ENCODE results near the gene CNKSR3.

CNKSR3 gene

GRCh38 chr6:154453329-154453728 is 57.2 kb downstream of the CNKSR3 start:
- DNase-seq (ENCODE audit: low read depth): no peak
- no peak for TF ChIP-seq CTCF (IDR thresholded peaks at IDR 0.05; ENCODE audit: control insufficient read depth, insufficient read depth, low read depth, low read length, missing control alignments)
- H3K4me3 ChIP-seq (ENCODE audit: control insufficient read depth, low read depth, low read length): no peak overlapping the region

GRCh38 chr6:154450498-154450897 is 60.0 kb downstream of the CNKSR3 start:
- no peak for DNase-seq (ENCODE audit: low read depth)
- no peak for TF ChIP-seq CTCF (IDR thresholded peaks at IDR 0.05; ENCODE audit: control insufficient read depth, insufficient read depth, low read depth, low read length, missing control alignments)
- no peak overlapping the region for H3K4me3 ChIP-seq (ENCODE audit: control insufficient read depth, low read depth, low read length)

GRCh38 chr6:154448448-154449096 is 61.9 kb downstream of the CNKSR3 start:
- peak; percentile 52 for DNase-seq (ENCODE audit: low read depth)
- no peak overlapping the region for H3K4me3 ChIP-seq (ENCODE audit: control insufficient read depth, low read depth, low read length)
- TF ChIP-seq CTCF (IDR thresholded peaks at IDR 0.05; ENCODE audit: control insufficient read depth, insufficient read depth, low read depth, low read length, missing control alignments): peak; percentile 12

- no peak overlapping the region for H3K4me3 ChIP-seq (ENCODE audit: control insufficient read depth, low read depth, low read length)
- no peak for TF ChIP-seq CTCF (IDR thresholded peaks at IDR 0.05; ENCODE audit: control insufficient read depth, insufficient read depth, low read depth, low read length, missing control alignments)
- DNase-seq (ENCODE audit: low read depth): no peak
Observed at GRCh38 chr6:154447954-154448353, 62.5 kb downstream of the CNKSR3 start.

GRCh38 chr6:154446984-154447383 is 63.5 kb downstream of the CNKSR3 start:
- DNase-seq (ENCODE audit: low read depth): no peak
- TF ChIP-seq CTCF (IDR thresholded peaks at IDR 0.05; ENCODE audit: control insufficient read depth, insufficient read depth, low read depth, low read length, missing control alignments): no peak
- no peak overlapping the region for H3K4me3 ChIP-seq (ENCODE audit: control insufficient read depth, low read depth, low read length)

- no peak for DNase-seq (ENCODE audit: low read depth)
- no peak overlapping the region for H3K4me3 ChIP-seq (ENCODE audit: control insufficient read depth, low read depth, low read length)
- TF ChIP-seq CTCF (IDR thresholded peaks at IDR 0.05; ENCODE audit: control insufficient read depth, insufficient read depth, low read depth, low read length, missing control alignments): no peak
Observed at GRCh38 chr6:154445417-154445816, 65.1 kb downstream of the CNKSR3 start.

GRCh38 chr6:154441995-154442310 is 68.5 kb downstream of the CNKSR3 start:
- DNase-seq (ENCODE audit: low read depth): no peak
- no peak for TF ChIP-seq CTCF (IDR thresholded peaks at IDR 0.05; ENCODE audit: control insufficient read depth, insufficient read depth, low read depth, low read length, missing control alignments)
- H3K4me3 ChIP-seq (ENCODE audit: control insufficient read depth, low read depth, low read length): no peak overlapping the region

All from AG09309 (cell line).